H9 (cell line): ENCODE data around the gene STAMBP. TPM values are rescaled to one million over a fixed set of nuclear protein-coding genes. Genes with fewer than 3 reads are reported as not detected.
A peak's percentile ranks its signal among the peaks of the same experiment; 100 is the strongest.

ENCODE experiments used
- DNase-seq: peaks from one replicate; pipeline ENCODE4 v3.0.0-alpha.2; 2017
- H2AFZ ChIP-seq: one replicate; pipeline ENCODE4 v1.6.1; 2013; ENCODE audit warnings: mild to moderate bottlenecking, low read length, control low read depth, moderate library complexity
- H2AK5ac ChIP-seq: 2 replicates; pipeline ENCODE4 v1.6.1; 2013; ENCODE audit warnings: low read length, control low read depth, mixed read lengths; ENCODE audit not compliant: insufficient read length
- H2BK120ac ChIP-seq: one replicate; pipeline ENCODE4 v1.6.1; 2013; ENCODE audit warnings: low read depth, mild to moderate bottlenecking, low read length, control low read depth, inconsistent platforms; ENCODE audit not compliant: poor library complexity, severe bottlenecking
- H2BK12ac ChIP-seq: 2 replicates; pipeline ENCODE4 v1.6.1; 2013; ENCODE audit warnings: low read length, control low read depth, mixed read lengths, low read depth; ENCODE audit not compliant: insufficient read length
- H2BK15ac ChIP-seq: 2 replicates; pipeline ENCODE4 v1.6.1; 2013; ENCODE audit warnings: low read depth, low read length, control low read depth
- H2BK20ac ChIP-seq: one replicate; pipeline ENCODE4 v1.6.1; 2013; ENCODE audit warnings: low read depth, mild to moderate bottlenecking, low read length, control low read depth, inconsistent platforms; ENCODE audit not compliant: poor library complexity, severe bottlenecking
- H2BK5ac ChIP-seq: 2 replicates; pipeline ENCODE4 v1.6.1; 2013; ENCODE audit warnings: low read length, control low read depth, mixed read lengths; ENCODE audit not compliant: insufficient read length
- H3K14ac ChIP-seq: 2 replicates; pipeline ENCODE4 v1.6.1; 2013; ENCODE audit warnings: low read length, control low read depth; ENCODE audit not compliant: insufficient read depth
- H3K18ac ChIP-seq: 2 replicates; pipeline ENCODE4 v1.6.1; 2013; ENCODE audit warnings: low read depth, mild to moderate bottlenecking, mixed read lengths, low read length, control low read depth; ENCODE audit not compliant: insufficient read length
- H3K23ac ChIP-seq: 2 replicates; pipeline ENCODE4 v1.6.1; 2013; ENCODE audit warnings: low read length, control low read depth, mixed read lengths, low read depth; ENCODE audit not compliant: insufficient read length
- H3K23me2 ChIP-seq: 2 replicates; pipeline ENCODE4 v1.6.1; 2013; ENCODE audit warnings: low read depth, mild to moderate bottlenecking, mixed read lengths, low read length, control low read depth; ENCODE audit not compliant: insufficient read length, poor library complexity, severe bottlenecking
- H3K27ac ChIP-seq: 2 replicates; pipeline ENCODE4 v1.5.1; 2013; ENCODE audit warnings: low read length, control low read depth, mixed read lengths, low read depth; ENCODE audit not compliant: insufficient read length
- H3K27me3 ChIP-seq: 2 replicates; pipeline ENCODE4 v1.6.1; 2013; ENCODE audit warnings: low read length, control low read depth, inconsistent platforms; ENCODE audit not compliant: insufficient read depth
- H3K4ac ChIP-seq: 2 replicates; pipeline ENCODE4 v1.6.1; 2013; ENCODE audit warnings: low read depth, mild to moderate bottlenecking, control low read depth, inconsistent platforms, low read length, moderate library complexity
- H3K4me1 ChIP-seq: 2 replicates; pipeline ENCODE4 v1.6.1; 2013; ENCODE audit warnings: low read length, control low read depth, inconsistent platforms; ENCODE audit not compliant: insufficient read depth
- H3K4me2 ChIP-seq: 2 replicates; pipeline ENCODE4 v1.6.1; 2013; ENCODE audit warnings: low read length, control low read depth, mixed read lengths; ENCODE audit not compliant: insufficient read length, insufficient read depth
- H3K56ac ChIP-seq: 2 replicates; pipeline ENCODE4 v1.6.1; 2013; ENCODE audit warnings: low read depth, mild to moderate bottlenecking, mixed read lengths, low read length, control low read depth; ENCODE audit not compliant: insufficient read length
- H3K79me1 ChIP-seq: 2 replicates; pipeline ENCODE4 v1.6.1; 2013; ENCODE audit warnings: low read depth, mild to moderate bottlenecking, moderate library complexity, low read length, control low read depth, inconsistent platforms; ENCODE audit not compliant: insufficient read depth, poor library complexity, severe bottlenecking
- H3K79me2 ChIP-seq: 2 replicates; pipeline ENCODE4 v1.6.1; 2013; ENCODE audit warnings: low read length, control low read depth, inconsistent platforms; ENCODE audit not compliant: insufficient read depth
- H3K9ac ChIP-seq: 2 replicates; pipeline ENCODE4 v1.6.1; 2013; ENCODE audit warnings: low read length, control low read depth, mixed read lengths; ENCODE audit not compliant: insufficient read length; ENCODE audit errors: extremely low read depth
- H3K9me3 ChIP-seq: one replicate; pipeline ENCODE4 v1.6.1; 2013; ENCODE audit warnings: low read depth, low read length, inconsistent platforms; ENCODE audit not compliant: control insufficient read depth
- H3T11ph ChIP-seq: one replicate; pipeline ENCODE4 v1.6.1; 2013; ENCODE audit warnings: mild to moderate bottlenecking, low read length, control low read depth, inconsistent platforms
- H4K20me1 ChIP-seq: one replicate; pipeline ENCODE4 v1.6.1; 2013; ENCODE audit not compliant: control insufficient read depth, insufficient read length, insufficient read depth
- H4K5ac ChIP-seq: 2 replicates; pipeline ENCODE4 v1.6.1; 2013; ENCODE audit warnings: low read depth, mild to moderate bottlenecking, mixed read lengths, low read length, control low read depth; ENCODE audit not compliant: insufficient read length
- H4K8ac ChIP-seq: replicated peaks from 2 replicates; pipeline ENCODE4 v1.6.1; 2013; ENCODE audit warnings: low read length, control low read depth, mixed read lengths, low read depth; ENCODE audit not compliant: insufficient read length
- H4K91ac ChIP-seq: 2 replicates; pipeline ENCODE4 v1.6.1; 2013; ENCODE audit warnings: low read depth, mild to moderate bottlenecking, moderate library complexity, mixed read lengths, low read length, control low read depth; ENCODE audit not compliant: insufficient read length
- H3K27ac Mint-ChIP-seq, 3 experiments: 2 replicates in 2 of 3; 3 replicates in 1 of 3; pipeline ENCODE4 v1.8.0; 2020 to 2021; ENCODE audit warnings: mixed read lengths in 3 of 3, mild to moderate bottlenecking in 1 of 3, moderate library complexity in 1 of 3
- H3K27me3 Mint-ChIP-seq: 2 replicates; pipeline ENCODE4 v1.8.0; 2021; ENCODE audit warnings: low read depth, mild to moderate bottlenecking, moderate library complexity, mixed read lengths
- H3K36me3 Mint-ChIP-seq, 3 experiments: 2 replicates in 2 of 3; 3 replicates in 1 of 3; pipeline ENCODE4 v1.8.0; 2020 to 2021; ENCODE audit warnings: low read depth in 3 of 3, mixed read lengths in 3 of 3; ENCODE audit not compliant: insufficient read depth in 1 of 3
- H3K4me1 Mint-ChIP-seq, 2 experiments: 2 replicates each; pipeline ENCODE4 v1.8.0; 2020; ENCODE audit warnings: mixed read lengths in 2 of 2
- H3K4me3 Mint-ChIP-seq, 2 experiments: 2 replicates in 1 of 2; 3 replicates in 1 of 2; pipeline ENCODE4 v1.8.0; 2020 to 2021; ENCODE audit warnings: mild to moderate bottlenecking in 2 of 2, mixed read lengths in 2 of 2, moderate library complexity in 1 of 2
- H3K9me3 Mint-ChIP-seq, 2 experiments: 2 replicates in 1 of 2; 3 replicates in 1 of 2; pipeline ENCODE4 v1.8.0; 2020; ENCODE audit warnings: mild to moderate bottlenecking in 2 of 2, mixed read lengths in 2 of 2, moderate library complexity in 1 of 2
- WGBS: extraction: QIAGEN DNeasy Blood & Tissue Kit; methylation state at CpG from one replicate; pipeline ENCODE4 v1.1.7; 2013; ENCODE audit warnings: missing lambda C conversion rate, low lambda C conversion rate, mixed read lengths; ENCODE audit not compliant: insufficient read length; ENCODE audit errors: extremely low coverage; 5-methylcytosine and 5-hydroxymethylcytosine counted together
- total RNA-seq: library from RNA; stranded (reverse); gene quantifications from 2 replicates; pipeline ENCODE4 v1.2.1, GENCODE V29; 2021
- TF ChIP-seq, protein P1 (sequence below): fragments of 200-600 bp; sonication (generic); conservative IDR thresholded peaks from 3 replicates; pipeline ENCODE4 v1.8.0; 2021; ENCODE audit warnings: antibody characterized with exemption, mild to moderate bottlenecking

Gene STAMBP
- total RNA-seq, 1 experiment from 2014 or later, result 45.5 TPM

DNA sequence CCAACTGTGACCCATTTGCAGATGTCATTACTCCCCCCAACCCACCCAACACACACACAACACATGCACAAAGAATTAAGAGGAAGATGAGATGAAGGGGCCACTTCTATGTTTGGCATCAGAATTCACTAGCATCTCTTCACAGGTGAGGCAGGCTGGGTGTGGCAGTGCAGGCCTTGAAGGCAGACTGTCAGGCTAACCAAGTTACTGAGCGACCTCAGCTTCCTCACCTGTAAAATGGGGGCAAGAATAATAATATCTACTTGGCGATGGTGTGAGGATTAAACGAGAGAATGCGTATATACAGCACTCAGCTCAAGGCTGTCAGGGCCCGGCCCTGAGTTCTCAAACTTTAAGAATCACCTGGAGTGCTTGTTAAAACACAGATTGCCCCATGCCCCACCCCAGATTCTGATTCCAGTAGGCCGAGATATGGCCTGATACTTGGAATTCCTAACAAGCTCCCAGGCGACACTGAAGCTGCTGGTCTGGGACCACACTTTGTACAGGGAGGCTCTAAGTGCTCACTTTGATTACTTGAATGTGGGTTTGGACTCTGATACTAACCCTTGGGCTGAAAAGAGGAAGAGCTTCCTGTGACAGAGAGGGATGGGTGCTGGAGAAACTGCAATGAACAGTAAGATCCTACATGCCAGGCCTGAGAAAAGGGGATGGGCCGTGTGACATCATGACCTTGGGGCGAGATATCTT, 65.2 kb downstream of the STAMBP start:
- Histone ChIP-seq H3K23me2 (no peaks in the 10 kb centered on the region), H2AK5ac (no peak overlapping the region), H4K91ac (no peak overlapping the region), H4K5ac (no peak overlapping the region), H2BK15ac (no peak overlapping the region), H2BK5ac (no peak overlapping the region), H4K8ac (no peak overlapping the region), H2BK120ac (no peak overlapping the region), H2AFZ (no peak overlapping the region), H3T11ph (no peak overlapping the region), H3K56ac (no peak overlapping the region), H3K18ac (no peak overlapping the region), H3K23ac (no peak overlapping the region), H3K9ac (no peak overlapping the region), H3K27me3 (no peaks in the 10 kb centered on the region), H3K79me1 (no peaks in the 10 kb centered on the region), H3K4me2 (no peak overlapping the region), H4K20me1 (no peaks in the 10 kb centered on the region), H2BK20ac (no peak overlapping the region), H3K9me3 (no peaks in the 10 kb centered on the region), H3K4ac (no peak overlapping the region), H3K14ac (no peak overlapping the region), H2BK12ac (no peak overlapping the region), H3K79me2 (no peaks in the 10 kb centered on the region), H3K27ac (no peak overlapping the region), H3K4me1 (no peaks in the 10 kb centered on the region)
- Mint-ChIP-seq H3K36me3 (no peaks in the 10 kb centered on the region), H3K4me1 (peaks cover 8 to 10% of the 10 kb centered on the region in 2 experiments; a peak in 3 of 4 replicates), H3K4me3 (no peak overlapping the region), H3K27ac (peak overlapping the region in 1 of 3 experiments; percentile 61; a peak in 1 of 7 replicates), H3K9me3 (no peaks in the 10 kb centered on the region), H3K27me3 (peaks cover 2% of the 10 kb centered on the region; the same call in 1 of the 2 replicates)
- TF ChIP-seq, protein P1, sequence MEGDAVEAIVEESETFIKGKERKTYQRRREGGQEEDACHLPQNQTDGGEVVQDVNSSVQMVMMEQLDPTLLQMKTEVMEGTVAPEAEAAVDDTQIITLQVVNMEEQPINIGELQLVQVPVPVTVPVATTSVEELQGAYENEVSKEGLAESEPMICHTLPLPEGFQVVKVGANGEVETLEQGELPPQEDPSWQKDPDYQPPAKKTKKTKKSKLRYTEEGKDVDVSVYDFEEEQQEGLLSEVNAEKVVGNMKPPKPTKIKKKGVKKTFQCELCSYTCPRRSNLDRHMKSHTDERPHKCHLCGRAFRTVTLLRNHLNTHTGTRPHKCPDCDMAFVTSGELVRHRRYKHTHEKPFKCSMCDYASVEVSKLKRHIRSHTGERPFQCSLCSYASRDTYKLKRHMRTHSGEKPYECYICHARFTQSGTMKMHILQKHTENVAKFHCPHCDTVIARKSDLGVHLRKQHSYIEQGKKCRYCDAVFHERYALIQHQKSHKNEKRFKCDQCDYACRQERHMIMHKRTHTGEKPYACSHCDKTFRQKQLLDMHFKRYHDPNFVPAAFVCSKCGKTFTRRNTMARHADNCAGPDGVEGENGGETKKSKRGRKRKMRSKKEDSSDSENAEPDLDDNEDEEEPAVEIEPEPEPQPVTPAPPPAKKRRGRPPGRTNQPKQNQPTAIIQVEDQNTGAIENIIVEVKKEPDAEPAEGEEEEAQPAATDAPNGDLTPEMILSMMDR, result no peak
- no peak for DNase-seq
- no CpG with 5 or more reads among the region's 9 CpGs for WGBS
